HepG2 (cell line): ENCODE results near the gene GFY. TPM values are rescaled to one million over a fixed set of nuclear protein-coding genes. Genes with fewer than 3 reads are reported as not detected.
A peak's percentile ranks its signal among the peaks of the same experiment; 100 is the strongest.

ENCODE experiments used
- ATAC-seq: fragments of 200-7000 bp; cut with Tn5 transposase; 3 replicates; pipeline ENCODE4 v1.9.1; 2020; ENCODE audit warnings: mild to moderate bottlenecking, moderate library complexity
- BruUV-seq: library from RNA; stranded (reverse); fragments of 400-500 nt; replicated peaks from 2 replicates; lab custom pipeline; 2021; lab: Mats Ljungman, UMichigan
- CTCF ChIA-PET: fragments of 300-600 bp; formaldehyde crosslinking; extraction: SDS; loops from one replicate; lab custom pipeline; 2021; ENCODE audit warnings: low total read pairs, inconsistent platforms, low intra/inter-chr PET ratio; lab: Yijun Ruan, JAX
- POLR2A ChIA-PET: fragments of 350-600 bp; sonication (Branson Sonifier 250); formaldehyde crosslinking; loops from one replicate; lab custom pipeline; 2020; ENCODE audit warnings: antibody characterized with exemption, inconsistent platforms; lab: Yijun Ruan, JAX
- DNase-seq: peaks from one replicate; pipeline ENCODE4 v3.0.0-alpha.2; 2015; ENCODE audit warnings: low spot score
- FAIRE-seq: peaks from 3 replicates; lab custom pipeline; 2011; peaks lifted over from hg19 to GRCh38; lab: Jason Lieb, UNC
- H2AFZ ChIP-seq: one replicate; pipeline ENCODE4 v1.6.1; 2011; ENCODE audit warnings: low read length, inconsistent platforms
- H3K27ac ChIP-seq: fragments of 300-600 bp; 3 replicates; pipeline ENCODE4 v1.8.0; 2011; ENCODE audit warnings: mixed run types, mild to moderate bottlenecking, mixed read lengths, low read length, inconsistent platforms; ENCODE audit not compliant: insufficient read depth; ENCODE audit errors: extremely low read length
- H3K27me3 ChIP-seq, 2 experiments: fragments of 200-600 bp in 1 of 2; 2 replicates in 1 of 2; 3 replicates in 1 of 2; pipeline versions ENCODE4 v1.6.0 to v1.8.0; 2011; ENCODE audit warnings: low read length in 2 of 2, mild to moderate bottlenecking in 2 of 2, moderate library complexity in 2 of 2, inconsistent platforms in 1 of 2; ENCODE audit not compliant: insufficient read depth in 2 of 2, control insufficient read depth in 1 of 2
- H3K36me3 ChIP-seq, 2 experiments: fragments of 200-600 bp in 1 of 2; replicated peaks in 1 of 2; 2 replicates in 1 of 2; 3 replicates in 1 of 2; pipeline versions ENCODE4 v1.5.1 to v1.8.0; 2011; ENCODE audit warnings: low read length in 2 of 2, inconsistent platforms in 1 of 2; ENCODE audit not compliant: insufficient read depth in 2 of 2, control insufficient read depth in 1 of 2
- H3K4me1 ChIP-seq: 2 replicates; pipeline ENCODE4 v1.5.1; 2012; ENCODE audit warnings: low read length, inconsistent platforms; ENCODE audit not compliant: insufficient read depth
- H3K4me2 ChIP-seq: 2 replicates; pipeline ENCODE4 v1.6.0; 2011; ENCODE audit warnings: low read depth, low read length, inconsistent platforms
- H3K4me3 ChIP-seq, 3 experiments: fragments of 200-600 bp in 1 of 3; sonication (generic), shearing (Covaris generic) in 1 of 3; replicated peaks in 1 of 3; 2 replicates each; pipeline ENCODE4 v1.5.1; 2011 to 2016; ENCODE audit warnings: low read length in 3 of 3, inconsistent platforms in 2 of 3, low read depth in 2 of 3, mild to moderate bottlenecking in 2 of 3, control low read depth in 1 of 3, mixed read lengths in 1 of 3; ENCODE audit not compliant: insufficient read depth in 1 of 3
- H3K79me2 ChIP-seq: one replicate; pipeline ENCODE4 v1.6.1; 2011; ENCODE audit warnings: low read length, inconsistent platforms; ENCODE audit not compliant: insufficient read depth
- H3K9ac ChIP-seq: 2 replicates; pipeline ENCODE4 v1.6.0; 2011; ENCODE audit warnings: mild to moderate bottlenecking, low read depth, low read length, inconsistent platforms; ENCODE audit not compliant: insufficient read depth
- H3K9me3 ChIP-seq: 2 replicates; pipeline ENCODE4 v1.5.1; 2012; ENCODE audit warnings: mild to moderate bottlenecking, low read length
- H4K20me1 ChIP-seq: 2 replicates; pipeline ENCODE4 v1.6.0; 2011; ENCODE audit warnings: inconsistent platforms, mild to moderate bottlenecking, low read length, moderate library complexity; ENCODE audit not compliant: insufficient read depth
- ARNT2 ChIP-seq: sonication (generic); formaldehyde crosslinking; IDR thresholded peaks from 2 replicates; pipeline ENCODE4 v1.8.0; 2022; ENCODE audit warnings: mild to moderate bottlenecking, low read depth, missing genetic modification reagents, moderate library complexity
- CEBPB ChIP-seq: IDR thresholded peaks from 2 replicates; pipeline ENCODE4 v1.6.1; 2011; ENCODE audit warnings: low read depth, low read length, improper control_type of control experiment, borderline replicate concordance
- CEBPG ChIP-seq: IDR thresholded peaks from 2 replicates; pipeline ENCODE4 v1.6.1; 2016
- HDAC1 ChIP-seq: sonication (generic); formaldehyde crosslinking; IDR thresholded peaks from 2 replicates; pipeline ENCODE4 v1.5.1; 2020; ENCODE audit warnings: mild to moderate bottlenecking, missing genetic modification reagents
- MXD4 ChIP-seq: IDR thresholded peaks from 2 replicates; pipeline ENCODE4 v1.6.1; 2016; ENCODE audit warnings: mild to moderate bottlenecking, missing biosample characterization, missing genetic modification reagents
- RFXANK ChIP-seq: IDR thresholded peaks from 2 replicates; pipeline ENCODE4 v1.6.1; 2016
- TEAD3 ChIP-seq: optimal IDR thresholded peaks from 2 replicates; pipeline ENCODE3; 2016; ENCODE audit warnings: borderline replicate concordance
- ZFP90 ChIP-seq: sonication (generic); formaldehyde crosslinking; IDR thresholded peaks from 2 replicates; pipeline ENCODE4 v1.8.0; 2022; ENCODE audit warnings: missing genetic modification reagents, mild to moderate bottlenecking, inconsistent platforms, borderline replicate concordance
- ZNF510 ChIP-seq: sonication (generic); formaldehyde crosslinking; IDR thresholded peaks from 2 replicates; pipeline ENCODE4 v1.4.0; 2020; ENCODE audit warnings: low read depth, mild to moderate bottlenecking, missing genetic modification reagents
- WGBS: methylation state at CpG from one replicate; pipeline ENCODE4 v1.1.6; 2017; ENCODE audit warnings: low lambda C conversion rate; 5-methylcytosine and 5-hydroxymethylcytosine counted together
- in situ Hi-C: cut with HindIII; loops from 2 replicates; pipeline ENCODE4 v1.10.0; 2017; ENCODE audit warnings: low pct_unique_long_range_greater_than_20kb; ENCODE audit not compliant: extremely low pct_ligation_motif_present
- intact Hi-C: fragments of 100-400 bp; cut with micrococcal nuclease; formaldehyde crosslinking; loops from one replicate; pipeline ENCODE4 v1.10.0; 2022; ENCODE audit not compliant: unreplicated experiment
- polyA plus RNA-seq, 8 experiments: library from polyadenylated mRNA; depleted of rRNA in 3 of 8; stranded (reverse) in 7 of 8; unstranded in 1 of 8; fragments of >200 nt; fragmentation: Illumina TruSeq in 4 of 8; extraction: Trizol in 4 of 8; gene quantifications; 2 replicates each; pipeline versions ENCODE4 v1.2.1 to v1.2.3, GENCODE V29; 2011 to 2016; ENCODE audit warnings: low read depth in 4 of 8, missing spikeins in 1 of 8, mixed read lengths in 1 of 8; ENCODE audit not compliant: insufficient read depth in 1 of 8
- total RNA-seq, 5 experiments: library from RNA; depleted of rRNA; stranded (reverse); fragments of >200 nt; fragmentation: Illumina TruSeq; extraction: Trizol; gene quantifications; 2 replicates each; pipeline ENCODE4 v1.2.3, GENCODE V29; 2016; ENCODE audit warnings: low read depth in 1 of 5
- TF ChIP-seq, protein P1 (sequence below): sonication (generic); formaldehyde crosslinking; IDR thresholded peaks from 2 replicates; pipeline ENCODE4 v1.4.0; 2020; ENCODE audit warnings: mild to moderate bottlenecking, missing genetic modification reagents
- TF ChIP-seq, protein P2 (sequence below), 2 experiments: fragments of 450-650 bp in 1 of 2; sonication (generic) in 1 of 2; formaldehyde crosslinking; IDR thresholded peaks; 2 replicates each; pipeline versions ENCODE4 v1.5.0 to v1.8.0; 2020 to 2022; ENCODE audit warnings: mild to moderate bottlenecking in 1 of 2, missing genetic modification reagents in 1 of 2
- TF ChIP-seq, protein P3 (sequence below): sonication (generic); formaldehyde crosslinking; IDR thresholded peaks from 2 replicates; pipeline ENCODE4 v1.5.0; 2020; ENCODE audit warnings: mild to moderate bottlenecking, missing genetic modification reagents
- TF ChIP-seq, protein P4 (sequence below): sonication (generic); formaldehyde crosslinking; IDR thresholded peaks from 2 replicates; pipeline ENCODE4 v1.4.0; 2020; ENCODE audit warnings: missing genetic modification reagents, mild to moderate bottlenecking, borderline replicate concordance
- TF ChIP-seq, protein P5 (sequence below): sonication (generic); formaldehyde crosslinking; IDR thresholded peaks from 2 replicates; pipeline ENCODE4 v1.5.1; 2020; ENCODE audit warnings: missing genetic modification reagents, mild to moderate bottlenecking, borderline replicate concordance

Gene GFY
- total and polyA plus RNA-seq, 2 of the 13 experiments (the other 11 are each of a cell fraction or from before 2014, with no cell fraction given) = not detected

DNA sequence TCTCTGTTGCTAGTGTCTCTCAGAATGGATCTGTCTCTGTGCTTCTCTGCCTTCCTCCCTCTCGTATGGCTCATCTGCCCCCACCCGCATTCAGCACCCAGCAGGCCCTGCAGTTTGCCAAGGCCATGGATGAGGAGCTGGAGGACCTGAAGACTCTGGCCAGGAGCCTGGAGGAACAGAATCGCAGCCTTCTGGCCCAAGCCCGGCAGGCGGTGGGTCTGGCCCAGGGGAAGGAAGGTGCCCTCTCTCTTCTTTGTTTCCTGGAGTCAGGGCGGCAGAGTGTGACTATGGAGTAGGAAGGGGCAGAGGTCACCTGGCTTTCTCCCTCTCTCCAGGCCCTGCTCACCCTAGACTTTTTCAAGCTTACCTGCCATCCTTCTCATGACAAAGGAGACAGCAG lies 26.3 kb upstream of the GFY start (continued):
- TF ChIP-seq ZFP90 (CRISPR knock-in tag) = no peak
- TF ChIP-seq, protein P1, sequence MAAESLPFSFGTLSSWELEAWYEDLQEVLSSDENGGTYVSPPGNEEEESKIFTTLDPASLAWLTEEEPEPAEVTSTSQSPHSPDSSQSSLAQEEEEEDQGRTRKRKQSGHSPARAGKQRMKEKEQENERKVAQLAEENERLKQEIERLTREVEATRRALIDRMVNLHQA (CRISPR knock-in tag) = no peak

DNA sequence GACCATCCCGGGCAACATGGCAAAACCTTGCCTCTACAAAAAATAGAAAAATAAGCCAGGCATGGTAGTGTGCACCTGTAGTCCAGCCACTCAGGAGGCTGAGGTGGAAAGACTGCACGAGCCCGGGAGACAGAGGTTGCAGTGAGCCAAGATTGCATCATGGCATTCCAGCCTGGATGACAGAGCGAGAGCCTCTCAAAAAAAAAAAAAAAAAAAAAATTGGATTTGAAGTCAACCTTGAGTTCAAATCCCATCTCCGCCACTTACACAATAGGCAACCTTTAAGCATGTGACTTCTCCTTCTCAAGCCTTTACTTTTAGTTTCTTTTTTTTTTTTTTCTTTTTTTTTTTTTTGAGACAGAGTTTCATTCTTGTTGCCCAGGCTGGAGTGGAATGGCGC lies 25.2 kb upstream of the GFY start:
- BruUV-seq = no TSS peak
- no peak overlapping the region for H3K9ac ChIP-seq
- no peak for FAIRE-seq
- no peak overlapping the region for H3K27ac ChIP-seq
- H3K27me3 ChIP-seq = peaks cover 9 to 35% of the 10 kb centered on the region in 2 experiments; a peak in 4 of 5 replicates
- no peak overlapping the region for H3K4me2 ChIP-seq
- 23% methylated on average over 6 of the region's 6 CpGs for WGBS
- peak; percentile 15 for DNase-seq
- no peaks in the 10 kb centered on the region for H3K9me3 ChIP-seq
- no peaks in the 10 kb centered on the region for H3K36me3 ChIP-seq
- TF ChIP-seq ARNT2 (CRISPR knock-in tag) (no peak), CEBPB (peak; percentile 76), TEAD3 (CRISPR knock-in tag) (peak; percentile 50), HDAC1 (CRISPR knock-in tag) (no peak), MXD4 (CRISPR knock-in tag) (no peak), CEBPG (CRISPR knock-in tag) (peak; percentile 72), RFXANK (no peak), ZNF510 (CRISPR knock-in tag) (no peak)
- TF ChIP-seq, protein P2, sequence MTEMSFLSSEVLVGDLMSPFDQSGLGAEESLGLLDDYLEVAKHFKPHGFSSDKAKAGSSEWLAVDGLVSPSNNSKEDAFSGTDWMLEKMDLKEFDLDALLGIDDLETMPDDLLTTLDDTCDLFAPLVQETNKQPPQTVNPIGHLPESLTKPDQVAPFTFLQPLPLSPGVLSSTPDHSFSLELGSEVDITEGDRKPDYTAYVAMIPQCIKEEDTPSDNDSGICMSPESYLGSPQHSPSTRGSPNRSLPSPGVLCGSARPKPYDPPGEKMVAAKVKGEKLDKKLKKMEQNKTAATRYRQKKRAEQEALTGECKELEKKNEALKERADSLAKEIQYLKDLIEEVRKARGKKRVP (CRISPR knock-in tag; IDR thresholded peaks at IDR 0.05) = peak in 1 of 2 experiments; percentile 85; a peak in 2 of 4 replicates
- TF ChIP-seq, protein P3, sequence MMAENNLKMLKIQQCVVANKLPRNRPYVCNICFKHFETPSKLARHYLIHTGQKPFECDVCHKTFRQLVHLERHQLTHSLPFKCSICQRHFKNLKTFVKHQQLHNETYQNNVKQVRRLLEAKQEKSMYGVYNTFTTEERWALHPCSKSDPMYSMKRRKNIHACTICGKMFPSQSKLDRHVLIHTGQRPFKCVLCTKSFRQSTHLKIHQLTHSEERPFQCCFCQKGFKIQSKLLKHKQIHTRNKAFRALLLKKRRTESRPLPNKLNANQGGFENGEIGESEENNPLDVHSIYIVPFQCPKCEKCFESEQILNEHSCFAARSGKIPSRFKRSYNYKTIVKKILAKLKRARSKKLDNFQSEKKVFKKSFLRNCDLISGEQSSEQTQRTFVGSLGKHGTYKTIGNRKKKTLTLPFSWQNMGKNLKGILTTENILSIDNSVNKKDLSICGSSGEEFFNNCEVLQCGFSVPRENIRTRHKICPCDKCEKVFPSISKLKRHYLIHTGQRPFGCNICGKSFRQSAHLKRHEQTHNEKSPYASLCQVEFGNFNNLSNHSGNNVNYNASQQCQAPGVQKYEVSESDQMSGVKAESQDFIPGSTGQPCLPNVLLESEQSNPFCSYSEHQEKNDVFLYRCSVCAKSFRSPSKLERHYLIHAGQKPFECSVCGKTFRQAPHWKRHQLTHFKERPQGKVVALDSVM (CRISPR knock-in tag) = no peak
- TF ChIP-seq, protein P4, sequence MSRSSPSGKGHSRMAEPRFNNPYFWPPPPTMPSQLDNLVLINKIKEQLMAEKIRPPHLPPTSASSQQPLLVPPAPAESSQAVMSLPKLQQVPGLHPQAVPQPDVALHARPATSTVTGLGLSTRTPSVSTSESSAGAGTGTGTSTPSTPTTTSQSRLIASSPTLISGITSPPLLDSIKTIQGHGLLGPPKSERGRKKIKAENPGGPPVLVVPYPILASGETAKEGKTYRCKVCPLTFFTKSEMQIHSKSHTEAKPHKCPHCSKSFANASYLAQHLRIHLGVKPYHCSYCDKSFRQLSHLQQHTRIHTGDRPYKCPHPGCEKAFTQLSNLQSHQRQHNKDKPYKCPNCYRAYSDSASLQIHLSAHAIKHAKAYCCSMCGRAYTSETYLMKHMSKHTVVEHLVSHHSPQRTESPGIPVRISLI (CRISPR knock-in tag) = peak; percentile 57; the same call in 1 of the 2 replicates
- TF ChIP-seq, protein P5, sequence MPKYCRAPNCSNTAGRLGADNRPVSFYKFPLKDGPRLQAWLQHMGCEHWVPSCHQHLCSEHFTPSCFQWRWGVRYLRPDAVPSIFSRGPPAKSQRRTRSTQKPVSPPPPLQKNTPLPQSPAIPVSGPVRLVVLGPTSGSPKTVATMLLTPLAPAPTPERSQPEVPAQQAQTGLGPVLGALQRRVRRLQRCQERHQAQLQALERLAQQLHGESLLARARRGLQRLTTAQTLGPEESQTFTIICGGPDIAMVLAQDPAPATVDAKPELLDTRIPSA (CRISPR knock-in tag) = no peak
- H4K20me1 ChIP-seq = no peaks in the 10 kb centered on the region
- in situ Hi-C loops (no loop called here), intact Hi-C loops (no loop called here)
- ATAC-seq = no peak
- 0 out of 2 replicates have a peak, but pooled peaks cover 13% of the 10 kb centered on the region for H3K4me1 ChIP-seq
- H3K79me2 ChIP-seq = no peaks in the 10 kb centered on the region
- ChIA-PET CTCF (no interaction called here), POLR2A (no interaction called here)
- H3K4me3 ChIP-seq = no peak overlapping the region
- no peak overlapping the region for H2AFZ ChIP-seq
